ENCODE data around the gene KLHL29.
A peak's percentile ranks its signal among the peaks of the same experiment; 100 is the strongest.

The KLHL29 gene

DNA sequence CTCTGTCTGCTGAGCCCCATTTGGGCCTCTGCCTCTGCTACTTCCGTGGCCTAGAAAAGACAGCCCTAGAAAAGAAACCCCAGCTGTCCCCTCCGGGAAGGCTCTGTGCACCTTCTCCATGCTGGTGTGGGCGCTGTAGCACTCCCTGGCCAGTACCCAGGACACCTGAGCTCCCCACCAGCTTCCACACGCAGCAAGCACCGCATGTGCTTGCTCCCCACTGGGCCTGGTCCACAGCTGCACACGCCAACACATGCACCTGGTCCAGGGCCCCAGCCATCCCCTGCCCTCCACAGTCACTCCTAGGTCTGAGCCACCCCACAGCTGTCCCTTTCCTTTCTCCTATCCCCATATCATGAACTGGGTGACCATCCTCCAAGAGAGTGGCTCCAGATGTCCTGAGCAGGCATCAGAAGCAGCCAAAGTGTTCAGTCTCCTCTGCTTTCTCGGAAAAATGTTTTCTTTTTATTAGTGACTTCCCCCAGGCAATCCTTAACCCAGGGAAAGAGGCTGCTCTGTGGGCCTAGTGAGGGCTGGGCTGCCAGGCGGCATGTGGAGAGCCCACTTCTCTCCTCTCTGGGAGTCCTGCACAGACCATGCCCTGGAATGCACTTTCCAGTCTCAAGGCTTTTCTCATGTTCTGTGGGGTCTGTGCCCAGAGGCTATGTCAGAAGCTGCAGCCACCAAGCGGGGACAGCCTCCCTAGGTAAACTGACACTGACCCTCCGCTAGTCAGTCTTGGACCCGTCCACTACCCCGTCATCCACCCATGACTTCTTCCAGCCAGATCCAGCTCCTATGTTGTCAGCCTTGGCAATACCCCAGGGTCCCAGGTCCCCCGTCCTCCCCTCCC is 133.7 kb downstream of the KLHL29 start:
- DNase-seq, result no peak

DNA sequence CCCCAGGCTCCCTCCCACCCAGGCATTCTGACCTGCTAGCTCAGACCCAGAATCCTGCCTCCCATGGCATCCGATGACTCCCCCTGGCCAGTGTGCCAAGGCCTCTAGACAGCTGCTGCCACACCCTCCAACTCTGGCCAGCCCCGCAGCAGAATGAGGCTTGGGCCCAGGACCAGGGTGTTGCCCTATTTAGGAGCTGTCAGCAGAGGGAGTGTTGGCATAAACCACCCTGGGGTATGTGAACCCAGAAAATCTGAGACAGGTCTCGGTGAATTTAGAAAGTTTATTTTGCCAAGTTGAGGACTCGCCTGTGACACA is 134.3 kb downstream of the KLHL29 start:
- no peak for DNase-seq

DNA sequence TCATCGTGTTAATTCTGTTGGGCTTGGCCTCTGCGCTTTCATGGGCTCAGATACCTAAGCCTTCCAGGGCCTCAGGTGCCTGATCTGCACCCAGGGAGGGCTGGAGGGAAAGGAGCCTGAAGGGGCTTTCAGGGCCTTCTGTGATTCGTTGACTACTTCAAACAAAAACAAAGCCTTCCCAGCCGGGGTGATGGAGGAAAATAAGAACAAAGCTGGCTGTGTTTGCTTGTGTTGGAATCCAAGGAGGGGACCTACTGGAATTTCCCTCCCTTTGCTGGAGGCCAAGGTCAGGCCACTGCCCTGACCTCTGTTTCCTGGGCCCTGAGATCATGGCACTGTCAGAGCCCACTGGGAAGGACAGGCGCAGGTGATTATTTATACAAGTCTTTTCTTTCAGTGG is 135.3 kb downstream of the KLHL29 start:
- DNase-seq, result no peak

DNA sequence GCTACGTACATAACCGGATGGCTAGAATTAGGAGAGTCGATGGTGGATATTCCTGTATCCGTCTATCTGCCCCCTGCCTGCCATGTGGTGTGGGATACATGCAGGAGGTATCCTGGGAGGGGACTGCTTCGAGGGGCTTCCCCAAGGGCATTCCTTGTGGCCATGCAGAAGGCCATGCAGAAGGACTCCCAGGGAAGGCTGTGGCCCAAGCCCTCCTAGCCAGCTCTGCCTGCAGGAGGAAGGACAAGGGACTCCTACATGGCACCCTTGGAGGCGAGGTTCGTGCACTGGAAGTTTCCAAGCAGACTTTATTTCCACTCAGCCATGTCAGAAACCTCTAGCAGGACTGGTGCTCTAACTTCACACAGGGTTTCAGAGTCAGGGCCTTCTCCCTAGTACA is 136.1 kb downstream of the KLHL29 start:
- DNase-seq, result no peak

DNA sequence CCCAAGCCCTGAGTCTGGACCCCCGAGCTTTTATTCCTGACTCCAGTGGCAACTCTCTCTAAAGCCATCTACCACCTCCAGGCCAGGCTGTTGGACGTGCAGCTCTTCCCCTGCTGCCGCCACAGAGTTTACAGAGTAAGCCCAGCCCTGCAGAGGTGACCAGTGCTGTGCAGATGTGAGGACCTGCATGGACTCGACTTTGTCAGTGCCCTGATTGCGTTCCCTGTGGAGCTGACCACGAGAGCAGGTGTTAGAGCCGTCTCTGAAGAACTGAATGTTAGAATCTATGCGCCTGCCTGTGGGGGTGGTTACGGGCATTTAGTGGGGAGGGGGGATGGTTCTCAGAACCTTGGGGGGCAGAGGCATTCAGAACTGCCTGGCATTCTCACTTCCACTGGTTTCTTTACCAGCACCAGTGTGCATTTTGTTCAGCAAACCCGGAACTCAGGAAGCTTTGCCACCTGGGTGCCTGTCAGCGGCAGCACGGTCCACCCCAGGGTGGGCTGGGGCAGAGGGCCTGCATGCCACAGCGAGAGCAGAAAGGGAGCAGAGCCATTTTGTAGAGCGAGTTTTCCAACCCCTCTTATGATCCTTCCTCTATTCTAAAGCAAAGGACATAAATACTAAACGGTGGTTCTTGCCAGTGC is 137.9 kb downstream of the KLHL29 start:
- no peak for DNase-seq

DNA sequence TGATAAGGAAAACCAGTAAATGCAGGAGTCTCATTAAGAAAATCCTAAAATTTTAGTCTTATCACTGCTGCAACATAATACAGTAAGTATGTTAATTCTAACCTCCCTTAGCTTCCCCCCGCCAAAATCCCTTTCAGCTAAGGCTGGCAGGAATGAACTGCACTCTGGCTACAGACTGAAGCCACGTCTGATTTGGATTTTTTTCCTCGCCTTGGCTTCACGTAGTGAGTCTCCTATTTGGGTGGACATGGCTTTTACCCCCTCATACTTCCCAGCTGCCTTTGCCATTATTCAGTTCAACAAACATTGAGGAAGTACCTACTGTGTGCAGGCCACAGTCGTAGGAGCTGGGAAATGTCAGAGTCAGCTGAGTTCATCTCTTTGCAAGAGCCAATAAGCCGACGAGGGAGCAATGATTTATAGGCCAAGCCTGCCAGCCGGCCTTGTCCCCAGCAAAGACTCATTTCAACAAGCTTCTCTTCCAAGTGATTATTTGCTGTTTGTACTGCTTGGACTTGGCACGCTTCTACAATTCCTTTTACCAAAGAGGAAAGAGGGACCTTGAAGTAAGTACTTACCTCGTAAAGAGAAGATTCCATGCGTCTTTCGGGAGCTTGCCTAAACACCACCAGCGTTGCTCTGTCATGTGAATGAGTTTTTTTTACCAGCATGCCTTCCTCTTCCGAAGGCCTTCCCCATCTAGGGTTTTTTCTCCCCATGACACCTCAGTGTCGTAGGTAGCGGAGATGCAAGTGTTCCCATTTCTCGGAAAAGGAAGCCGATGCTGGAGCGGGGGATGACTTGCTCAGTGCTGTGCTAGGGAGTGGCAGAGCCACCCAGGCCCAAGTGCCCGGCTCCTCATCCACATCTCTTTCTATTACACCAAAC is 138.6 kb downstream of the KLHL29 start:
- no peak for DNase-seq

DNA sequence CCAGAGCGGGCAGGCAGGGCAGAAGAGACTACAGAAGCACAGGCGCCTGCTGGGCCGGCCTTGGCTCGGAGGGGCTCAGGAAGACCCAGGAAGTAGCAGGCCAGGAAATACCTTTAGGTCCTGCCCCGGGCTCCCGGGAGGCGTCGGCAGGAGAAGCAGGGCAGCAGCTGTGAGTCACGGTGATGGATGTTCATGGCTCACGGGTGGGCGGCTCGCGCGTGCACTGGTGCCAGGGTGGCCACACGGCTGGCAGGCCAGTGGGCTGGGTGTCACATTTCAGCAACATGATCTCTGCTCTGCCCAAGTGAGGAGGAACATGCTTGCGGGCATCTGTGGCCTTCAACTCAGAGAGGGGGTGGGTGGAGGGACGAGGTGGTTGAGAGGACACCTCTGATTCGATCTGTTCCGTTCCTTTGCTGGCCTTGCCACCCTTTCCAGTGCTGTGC is 139.3 kb downstream of the KLHL29 start:
- DNase-seq, result no peak

DNA sequence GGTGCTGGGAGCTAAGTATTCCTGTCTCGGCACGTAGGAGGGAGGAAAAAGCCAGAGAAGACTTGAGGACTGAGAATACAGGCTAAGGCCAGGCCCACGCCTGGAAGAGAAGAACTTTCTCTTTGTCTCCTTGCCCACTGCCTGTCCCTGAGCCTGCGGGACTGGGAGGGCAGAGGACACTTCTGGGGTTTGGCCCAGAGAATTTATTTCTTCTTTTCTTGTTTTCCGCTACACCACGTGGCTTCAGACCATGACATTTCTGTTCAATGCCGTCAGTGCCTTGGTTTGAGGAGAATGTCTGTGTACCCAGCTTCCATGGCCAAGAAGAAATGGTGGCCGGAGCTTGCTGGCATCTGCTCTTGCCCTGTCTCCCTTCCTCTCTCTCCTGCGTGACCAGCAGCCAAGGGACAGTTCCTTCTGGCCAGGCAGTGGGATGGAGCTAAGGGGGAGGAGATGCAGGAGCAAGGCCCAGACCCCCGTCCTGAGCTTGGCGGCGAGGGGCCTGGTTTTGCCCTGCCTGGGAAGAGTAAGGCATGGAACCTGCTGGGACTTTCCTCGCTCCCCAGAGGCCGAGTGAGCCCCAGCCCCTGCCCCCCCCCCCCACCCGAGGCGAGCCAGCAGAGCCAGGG is 140.3 kb downstream of the KLHL29 start:
- DNase-seq, result no peak

DNA sequence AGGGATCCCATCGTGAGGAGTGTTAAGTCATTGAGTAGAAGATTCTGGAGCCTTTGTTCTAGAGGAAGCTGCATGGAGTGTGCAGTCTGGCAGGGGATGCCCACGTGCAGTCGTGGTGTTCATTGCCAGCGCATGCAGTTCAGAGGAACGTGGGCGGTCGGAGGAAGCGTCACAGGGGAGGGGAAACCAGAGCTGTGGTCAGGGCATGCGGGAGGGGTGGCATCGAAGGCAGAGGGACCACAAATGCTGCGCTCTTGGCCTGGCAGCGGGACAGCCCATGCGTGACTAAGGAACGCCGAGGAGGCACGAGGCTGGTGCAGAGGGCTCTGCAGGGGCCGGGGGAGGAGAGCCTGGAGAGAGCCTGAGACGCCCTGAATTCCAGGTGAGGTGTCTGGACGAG is 141.1 kb downstream of the KLHL29 start:
- no peak for DNase-seq

DNA sequence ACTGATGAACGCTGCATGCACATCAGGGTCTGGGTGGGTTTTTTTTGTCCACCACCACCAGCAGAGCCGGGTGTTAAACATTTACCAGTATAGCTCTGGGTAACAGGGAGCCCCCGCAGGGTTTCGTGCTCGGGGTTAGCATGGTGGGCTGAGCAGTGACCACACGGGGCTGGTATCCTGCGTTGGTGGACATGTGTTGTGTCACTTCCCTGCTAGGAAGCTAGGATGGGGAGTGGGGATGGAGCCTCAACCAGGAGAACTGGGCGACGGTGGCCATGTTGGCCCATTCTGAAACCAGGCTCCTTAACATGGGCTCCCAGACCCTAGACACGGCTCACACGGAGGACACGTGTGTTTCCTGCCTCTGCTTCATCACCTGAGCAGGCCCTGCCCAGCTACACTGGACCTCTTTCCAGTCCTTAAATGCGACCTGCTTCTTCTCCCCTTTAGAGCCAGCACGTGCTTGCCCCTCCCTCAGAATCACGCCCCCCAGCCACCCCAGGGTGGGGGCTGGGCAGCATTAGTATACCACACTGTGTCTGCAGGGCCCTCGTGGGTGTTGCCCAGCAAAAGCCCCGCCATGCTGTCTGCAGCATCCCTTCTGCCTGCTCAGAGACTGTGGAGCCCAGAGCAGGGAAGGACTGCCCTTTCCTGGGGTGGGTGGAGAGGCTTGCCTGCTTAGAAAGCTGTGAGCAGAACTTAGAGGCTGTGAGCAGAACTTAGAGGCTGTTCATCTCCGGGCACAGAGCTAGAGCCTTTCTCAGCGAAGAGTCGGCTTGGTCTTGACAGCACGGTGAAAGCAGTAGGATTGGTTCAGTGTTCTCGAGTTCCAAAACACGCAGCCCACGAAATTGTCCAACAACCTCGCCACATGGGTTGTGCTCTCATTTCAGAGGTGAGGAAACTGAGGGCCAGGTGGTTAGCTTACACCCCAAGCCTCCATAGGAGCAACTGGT is 142.1 kb downstream of the KLHL29 start:
- DNase-seq, result no peak

DNA sequence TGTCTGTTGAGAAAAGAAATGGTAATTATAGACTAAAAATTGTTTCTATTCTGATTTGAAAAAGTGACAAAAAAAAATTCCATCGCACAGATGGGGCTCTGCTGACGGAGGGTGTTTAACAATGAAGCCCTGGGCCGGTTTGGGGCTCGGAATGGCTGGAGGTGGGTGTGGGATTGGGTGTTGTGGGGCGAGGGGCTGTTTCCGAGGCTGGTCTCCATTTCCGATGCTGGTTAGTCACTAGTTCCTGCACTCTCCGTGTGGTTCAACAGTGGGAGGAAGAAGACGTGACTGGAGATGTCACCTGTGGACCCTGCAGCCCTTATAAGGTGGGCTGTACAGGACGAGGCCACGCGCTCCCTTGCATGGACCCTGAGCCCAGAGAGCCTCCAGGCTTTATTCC is 143.2 kb downstream of the KLHL29 start:
- DNase-seq, result no peak

DNA sequence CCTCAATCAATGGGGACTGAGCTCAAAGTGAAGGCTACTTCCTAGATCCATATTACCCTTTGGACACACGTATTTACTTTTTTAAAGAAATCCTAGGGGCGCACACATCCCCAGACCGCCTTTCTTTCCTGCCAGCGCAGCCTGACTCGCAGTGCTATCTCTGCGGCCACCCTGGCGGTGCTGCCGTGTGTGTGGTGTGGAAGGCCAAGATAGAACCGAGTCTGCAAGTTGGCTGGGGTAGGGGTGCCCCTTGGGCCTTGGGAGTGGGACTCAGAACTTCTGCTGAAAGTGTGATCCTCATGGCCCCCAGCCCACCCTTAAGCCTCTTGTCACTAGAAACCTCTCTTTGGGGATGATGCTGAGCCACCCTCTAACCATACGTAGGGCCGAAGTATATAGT is 143.7 kb downstream of the KLHL29 start:
- DNase-seq, result no peak

DNA sequence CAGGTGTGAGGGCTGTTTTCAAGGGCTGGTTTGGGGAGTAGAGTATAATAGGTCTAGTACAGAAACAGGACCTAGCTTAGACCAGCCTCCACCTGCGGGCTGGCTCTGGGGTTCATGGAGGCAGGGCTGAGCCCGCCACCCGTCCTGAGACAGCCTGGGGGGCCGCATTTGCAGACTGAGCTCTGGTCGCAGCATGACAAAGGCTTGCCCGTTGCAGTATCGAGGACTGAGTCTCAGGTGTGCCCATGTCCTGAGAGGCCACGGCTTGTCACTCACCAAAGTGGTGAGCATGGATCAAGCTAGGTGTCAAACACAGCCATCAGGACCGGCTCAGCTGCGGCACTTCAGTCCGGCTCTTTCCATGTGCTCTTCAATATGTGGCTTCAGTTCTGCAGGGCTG is 144.7 kb downstream of the KLHL29 start:
- DNase-seq, result no peak

DNA sequence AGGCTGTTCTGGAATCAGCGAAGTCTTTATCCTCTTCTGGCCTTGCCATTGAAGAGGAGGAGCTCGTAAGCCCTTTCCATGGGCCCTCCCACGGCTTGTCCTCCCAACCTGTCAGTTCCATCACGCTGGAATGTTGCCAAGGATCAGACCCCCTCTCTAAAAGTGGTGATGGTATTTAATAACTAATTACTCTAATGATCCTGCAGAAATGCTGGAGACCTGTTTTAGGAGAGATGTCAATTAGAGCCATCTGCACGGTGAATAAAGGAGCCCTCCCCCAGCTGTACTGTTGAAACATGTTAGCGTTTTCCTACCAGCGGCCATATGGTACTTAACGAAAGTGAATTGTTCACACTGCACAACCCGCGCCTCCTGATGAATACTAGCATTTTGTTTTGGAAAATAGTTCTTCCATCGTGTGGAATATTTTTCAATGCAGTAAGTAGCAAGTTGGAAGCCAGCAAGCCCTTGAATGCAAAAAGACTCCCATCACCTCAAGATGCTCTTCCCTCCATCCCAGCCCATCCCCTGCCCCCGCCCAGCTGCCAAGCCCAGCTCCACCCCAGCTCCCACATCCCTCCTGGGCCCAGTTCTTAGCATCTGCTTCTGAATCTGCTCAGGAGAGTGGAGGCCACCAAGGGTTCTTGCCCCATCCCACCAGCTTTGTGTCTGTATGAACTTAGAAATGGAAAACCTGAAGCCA is 145.4 kb downstream of the KLHL29 start:
- no peak for DNase-seq

DNA sequence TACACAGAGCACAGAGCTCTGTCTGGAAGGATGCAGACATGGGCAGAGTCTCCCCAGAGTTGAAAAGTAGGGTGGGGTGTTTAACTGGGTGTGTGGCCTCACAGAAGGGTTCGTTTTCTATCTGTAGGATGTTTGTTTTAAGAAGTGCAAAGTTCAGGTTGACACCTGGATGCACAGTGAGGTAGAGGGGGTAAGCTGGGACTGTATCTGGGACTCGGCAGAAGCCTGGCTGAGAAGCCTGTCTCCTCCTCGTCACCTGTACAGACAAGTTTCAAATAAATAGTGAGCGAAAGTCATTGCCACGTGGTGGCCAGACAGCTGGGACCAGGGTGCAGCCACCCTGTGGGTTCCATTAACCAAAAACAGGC is 145.9 kb downstream of the KLHL29 start:
- DNase-seq, result no peak

DNA sequence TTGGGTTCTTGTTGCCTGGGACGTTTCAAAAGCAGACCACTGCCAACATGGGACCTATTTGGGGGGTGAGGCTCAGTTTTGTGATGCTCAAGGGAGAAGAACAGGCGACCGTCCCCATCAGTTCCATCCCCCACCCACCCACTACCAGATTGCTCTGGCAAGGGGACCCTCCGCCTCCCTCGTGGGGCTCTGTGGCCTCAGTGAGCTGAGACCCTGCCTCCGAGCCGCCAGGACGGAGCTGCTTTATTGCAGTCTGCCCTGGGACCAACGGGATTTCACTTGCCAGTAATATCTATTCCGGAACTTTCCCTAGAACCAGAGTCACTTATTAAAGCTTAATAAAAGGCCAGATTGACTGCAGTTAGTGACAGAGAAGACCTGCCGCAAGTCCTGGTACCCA is 146.3 kb downstream of the KLHL29 start:
- DNase-seq, result no peak

DNA sequence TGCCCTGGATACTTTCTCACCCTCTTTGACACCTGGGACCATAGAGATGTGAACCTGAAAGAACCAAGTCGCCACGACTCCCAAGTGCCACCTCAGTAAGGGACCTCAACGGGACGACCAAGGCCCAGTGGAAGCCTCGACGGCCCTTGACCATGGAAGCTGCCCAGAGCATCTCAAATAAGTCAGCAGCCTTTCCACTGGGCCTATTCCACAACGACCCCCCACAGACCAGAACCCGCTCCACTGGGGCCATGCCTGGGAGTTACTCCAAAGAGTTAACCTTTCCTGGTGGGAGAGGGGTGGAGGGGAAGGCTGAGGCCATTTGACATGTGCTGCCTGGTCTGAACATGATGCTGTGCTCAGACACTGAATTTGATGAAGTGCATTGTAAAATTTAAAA is 146.9 kb downstream of the KLHL29 start:
- DNase-seq, result no peak

DNA sequence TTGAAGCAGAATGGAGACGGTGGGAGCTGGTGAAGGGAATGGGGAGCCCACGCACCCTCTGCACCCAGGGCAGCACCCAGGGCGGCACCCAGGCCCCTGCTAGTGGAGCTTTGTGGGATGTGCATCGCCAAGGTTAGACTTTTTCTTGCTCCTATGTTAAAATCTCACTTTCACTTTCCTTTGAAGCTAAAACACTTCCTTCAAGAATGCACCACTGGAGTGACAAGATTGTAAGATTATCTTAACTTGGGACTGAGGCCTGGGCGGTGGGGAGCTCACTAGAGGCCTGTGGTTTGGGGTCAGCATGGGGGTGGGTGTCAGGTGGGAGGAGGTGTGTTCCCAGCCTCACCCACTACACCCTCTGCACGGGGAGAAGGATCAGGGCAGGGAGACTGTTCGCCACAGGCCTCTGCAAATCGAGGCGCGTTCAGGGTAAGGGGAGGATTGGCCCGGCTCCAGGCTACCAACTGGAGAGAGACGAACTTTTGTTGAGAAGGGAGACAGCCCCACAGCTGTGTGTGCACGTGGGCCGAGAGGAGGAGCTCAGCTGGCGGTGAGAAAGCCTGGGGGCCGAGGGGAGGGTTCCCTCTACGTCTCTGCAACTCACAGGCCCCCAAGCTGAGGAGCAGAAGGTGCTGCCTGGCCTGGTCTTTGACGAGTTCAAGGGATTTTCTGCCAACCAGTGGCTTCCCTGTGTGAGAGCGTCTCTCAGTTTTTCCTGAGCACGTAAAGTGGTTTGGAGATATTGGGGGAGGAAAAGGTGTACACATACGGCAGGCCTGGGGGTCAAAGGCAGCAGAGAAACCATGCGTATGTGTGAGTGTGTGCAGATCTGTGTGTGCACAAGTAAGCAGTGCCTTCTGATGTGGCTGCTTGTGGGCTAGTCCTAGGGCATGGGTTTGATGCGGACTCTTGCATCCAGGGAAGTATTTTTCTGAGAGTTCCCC is 147.7 kb downstream of the KLHL29 start:
- DNase-seq, result peak; percentile 52

DNA sequence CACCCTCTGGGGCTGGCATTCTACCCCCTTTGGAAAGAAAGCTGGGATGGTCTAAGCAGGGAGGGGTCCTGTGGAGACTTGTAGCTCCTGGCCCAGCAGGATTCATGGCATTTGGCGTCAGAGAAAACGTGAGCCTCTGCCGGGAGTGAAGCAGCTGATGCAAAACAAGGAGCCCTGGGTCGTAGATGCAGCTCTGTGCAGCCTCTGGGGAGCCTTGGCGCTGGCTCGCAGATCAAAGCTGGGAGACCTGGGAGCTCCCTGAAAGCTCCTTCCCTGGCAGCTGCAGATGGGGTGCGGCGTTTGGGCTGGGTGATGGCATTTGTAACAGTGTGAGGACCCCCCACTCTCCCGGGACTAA is 148.3 kb downstream of the KLHL29 start:
- DNase-seq, result no peak

DNA sequence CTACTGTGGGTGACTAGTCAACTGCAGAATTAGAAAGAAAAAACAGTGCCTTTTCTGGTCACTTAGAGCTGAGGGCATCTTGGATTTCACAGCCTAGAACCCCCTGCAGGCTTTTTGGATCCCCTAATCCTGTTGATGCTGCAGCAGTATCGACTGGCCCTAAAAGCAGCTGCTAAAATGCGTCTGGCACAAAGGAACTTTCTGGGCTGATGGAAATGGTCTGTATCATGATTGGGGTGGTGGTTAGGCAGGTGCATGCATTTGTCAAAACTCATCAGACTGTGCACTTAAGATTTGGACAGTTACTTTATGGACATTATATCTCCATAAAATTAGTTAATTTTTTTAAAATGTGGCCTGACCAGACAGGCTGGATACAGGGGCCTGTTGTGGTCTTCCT is 149.8 kb downstream of the KLHL29 start:
- no peak for DNase-seq
